GM21367 (cell line): ENCODE measurements around the gene SPAG5.

Experiments used
- ATAC-seq: cut with Tn5 transposase; IDR thresholded peaks from one replicate; pipeline ENCODE4 v1.9.1; 2021; ENCODE audit not compliant: unreplicated experiment

SPAG5 gene

GRCh38 chr17:28572259-28573039 is 26.4 kb downstream of the SPAG5 start:
- ATAC-seq = no peak

DNA sequence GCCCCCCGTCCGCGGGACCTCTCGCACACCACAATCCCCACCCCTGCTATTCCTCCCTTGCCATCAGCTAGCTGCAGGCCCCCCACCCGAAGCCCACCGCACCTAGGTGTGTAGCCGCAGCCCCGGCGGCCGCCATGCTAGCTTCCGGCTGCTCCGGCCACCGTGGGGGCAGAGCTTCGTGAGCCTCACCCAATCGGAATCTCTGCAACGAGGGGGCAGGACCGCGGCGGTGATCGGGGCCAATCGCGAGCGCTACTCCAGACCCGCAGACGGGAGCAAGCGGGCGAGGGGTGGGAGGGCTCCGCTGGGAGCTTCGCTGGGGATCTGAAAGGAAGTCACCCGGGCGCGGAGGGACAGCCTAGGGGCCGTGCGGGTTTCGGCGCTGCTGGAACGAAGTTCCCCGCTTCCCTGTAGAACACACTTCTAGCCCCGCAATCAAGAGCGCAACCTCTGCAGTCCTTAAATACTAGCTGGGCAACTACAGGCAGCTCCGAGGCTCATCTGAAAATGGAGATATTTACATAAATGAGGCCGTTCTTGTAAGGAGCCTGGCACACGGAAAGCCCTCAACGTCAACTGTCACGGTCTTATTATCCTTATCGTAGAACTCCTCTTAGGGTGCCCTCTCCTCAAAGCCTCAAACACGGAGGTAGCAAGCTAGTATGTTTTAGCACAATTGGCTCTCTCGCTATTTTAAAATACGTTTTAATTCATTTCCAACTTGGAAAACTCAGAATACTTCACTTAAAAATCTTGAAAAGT is 27.3 kb downstream of the SPAG5 start, which contains the start of gene PIGS:
PIGS (minus strand) TSS at position 164 of the 762 bp plus-strand sequence; CDS start at position 136, 28 bp downstream.
- peak; percentile 67 for ATAC-seq

DNA sequence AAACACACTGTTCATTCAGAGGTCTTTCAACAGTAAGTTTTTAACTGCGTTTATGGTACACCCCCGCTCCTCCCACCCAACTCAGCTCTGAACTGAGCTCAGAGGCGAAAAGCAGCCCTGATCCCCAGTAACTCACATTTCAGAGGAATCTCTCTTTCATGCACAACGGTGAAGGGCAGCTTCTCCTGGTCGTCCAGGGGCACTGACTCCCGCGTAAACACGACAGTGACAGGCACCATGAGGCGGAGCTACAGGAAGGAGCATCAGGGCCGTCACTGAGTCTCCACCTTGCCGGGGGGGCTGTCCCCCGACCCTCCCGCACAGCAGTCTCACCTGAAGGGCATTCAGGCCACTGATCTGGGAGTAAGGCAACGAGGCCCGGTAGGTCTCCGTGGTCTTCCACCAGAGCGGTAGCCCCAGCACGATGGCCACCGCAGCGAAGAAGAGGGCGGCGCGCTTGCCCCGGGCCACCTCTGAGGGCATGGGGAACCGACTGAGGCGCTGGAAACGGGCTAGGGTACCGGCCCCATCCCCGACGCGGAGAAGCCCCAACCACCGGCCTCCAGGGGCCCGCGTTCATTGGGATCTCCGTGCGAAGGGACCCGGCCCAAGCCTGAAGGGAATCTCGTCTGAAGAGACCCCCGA is 28.0 kb downstream of the SPAG5 start:
- ATAC-seq = no peak

DNA sequence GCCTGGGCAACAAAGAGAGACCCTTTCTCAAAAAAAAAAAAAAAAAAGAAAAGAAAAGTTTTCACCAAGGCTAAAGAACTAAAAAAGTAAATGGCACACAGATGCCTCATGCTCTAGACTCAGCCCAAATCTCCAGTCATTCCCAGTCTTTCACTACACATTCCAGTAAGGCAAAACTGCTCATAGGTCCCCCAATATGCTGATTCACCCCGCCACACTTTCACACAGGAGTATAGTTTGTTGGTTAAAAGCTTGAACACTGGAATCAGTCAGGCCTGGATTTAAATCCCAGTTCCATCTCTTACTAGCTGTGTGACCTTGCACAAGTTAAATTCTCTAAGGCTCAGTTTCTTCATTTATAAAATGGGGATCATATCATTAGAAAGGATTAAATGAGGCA is 29.4 kb downstream of the SPAG5 start:
- no peak for ATAC-seq

- no peak for ATAC-seq
These were observed 31.2 kb downstream of the SPAG5 start for GRCh38 chr17:28567604-28568003.

- ATAC-seq = no peak
These were observed 35.4 kb downstream of the SPAG5 start for GRCh38 chr17:28563475-28563874.

GRCh38 chr17:28555022-28555421 is 43.8 kb downstream of the SPAG5 start:
- ATAC-seq = no peak

DNA sequence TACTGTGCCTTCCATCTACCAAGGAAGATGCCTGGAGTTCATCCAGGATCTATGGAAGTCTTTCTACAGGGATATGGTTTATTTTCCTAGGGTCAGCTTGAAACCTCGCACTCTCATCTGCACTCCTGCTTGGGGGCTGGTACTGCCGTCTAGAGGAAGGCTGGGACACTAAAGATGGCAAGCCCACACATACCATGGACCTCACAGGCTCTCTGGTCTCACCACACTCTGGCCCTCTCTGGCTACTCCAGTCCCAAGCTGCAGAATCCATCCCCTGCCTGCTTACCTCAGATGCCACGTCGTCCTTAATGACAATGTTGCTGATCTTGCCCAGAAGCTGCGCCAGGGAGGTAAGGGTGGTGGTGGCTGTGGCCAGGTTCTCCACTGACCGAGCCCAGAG is 44.3 kb downstream of the SPAG5 start:
- ATAC-seq = no peak

DNA sequence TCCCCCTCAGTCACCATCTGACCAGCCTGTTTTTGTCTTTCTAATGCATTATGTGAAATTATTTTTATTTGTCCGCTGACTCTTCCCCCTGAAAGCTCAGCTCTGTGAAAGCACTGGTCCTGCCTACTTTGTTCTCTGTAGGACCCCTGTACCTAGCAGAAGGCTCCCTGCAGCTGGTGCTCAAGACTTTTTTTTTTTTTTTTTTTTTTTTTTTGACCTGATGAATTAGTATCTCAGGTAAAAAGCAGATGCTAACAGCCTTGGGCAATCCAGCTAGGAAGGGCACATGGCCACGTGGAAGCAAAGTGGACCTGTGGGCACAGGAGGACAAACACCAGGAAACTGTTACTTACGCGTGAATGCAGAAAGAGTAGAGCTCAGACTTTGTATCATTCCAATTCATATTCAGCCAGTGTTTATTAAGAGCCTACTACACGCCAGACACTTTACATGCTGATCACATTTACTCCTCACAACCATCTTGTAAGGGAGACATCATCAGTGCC is 45.8 kb downstream of the SPAG5 start:
- ATAC-seq = no peak

DNA sequence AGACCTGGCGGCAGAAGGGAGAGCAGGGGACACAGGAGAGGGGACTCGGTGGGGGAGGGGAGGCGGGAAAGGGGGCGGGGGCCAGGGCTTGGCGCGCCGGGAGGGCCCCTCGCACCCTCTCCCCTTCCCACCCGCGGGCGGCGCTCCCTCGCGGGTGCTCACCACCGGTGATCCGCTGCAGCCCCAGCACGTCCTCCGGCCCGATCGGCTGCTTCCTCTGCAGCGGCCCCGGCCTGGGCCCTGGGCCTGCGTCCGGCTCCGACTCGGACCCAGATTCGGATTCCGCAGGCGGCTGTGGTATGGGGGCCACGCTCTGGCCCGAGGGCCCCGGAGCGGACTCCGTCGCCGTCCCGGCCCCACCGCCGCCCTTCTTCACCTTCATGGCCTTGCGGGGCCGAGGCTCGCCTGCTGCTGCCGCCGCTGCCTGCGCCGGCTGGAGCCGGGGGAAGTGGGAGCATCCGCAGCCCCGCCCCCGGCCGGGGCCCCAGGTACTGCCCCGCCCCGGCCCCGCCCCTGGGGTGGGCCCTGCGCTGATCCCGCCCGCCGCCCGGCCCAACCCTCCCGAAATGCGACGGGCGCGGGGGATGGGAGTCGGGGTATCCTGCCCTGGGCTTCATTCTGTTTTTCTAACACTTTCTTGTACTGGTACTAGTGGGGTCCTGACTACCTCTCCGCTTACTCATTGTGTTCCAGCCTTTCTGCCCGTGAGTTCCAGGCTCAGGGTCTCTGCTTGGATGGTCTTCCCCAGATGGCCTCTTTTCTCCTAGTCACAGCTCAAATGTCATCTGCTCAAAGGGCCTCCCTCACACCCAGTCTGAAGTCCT is 46.4 kb downstream of the SPAG5 start, which contains the start of gene UNC119:
UNC119 (minus strand) TSS at position 449 of the 824 bp plus-strand sequence; CDS start at position 382, 67 bp downstream.
- ATAC-seq = no peak

- no peak for ATAC-seq
These were observed 47.2 kb downstream of the SPAG5 start for GRCh38 chr17:28551421-28552175.

- ATAC-seq = no peak
These were observed 48.0 kb downstream of the SPAG5 start for GRCh38 chr17:28550858-28551257.

- ATAC-seq = no peak
These were observed 49.3 kb downstream of the SPAG5 start for GRCh38 chr17:28549236-28550132.

DNA sequence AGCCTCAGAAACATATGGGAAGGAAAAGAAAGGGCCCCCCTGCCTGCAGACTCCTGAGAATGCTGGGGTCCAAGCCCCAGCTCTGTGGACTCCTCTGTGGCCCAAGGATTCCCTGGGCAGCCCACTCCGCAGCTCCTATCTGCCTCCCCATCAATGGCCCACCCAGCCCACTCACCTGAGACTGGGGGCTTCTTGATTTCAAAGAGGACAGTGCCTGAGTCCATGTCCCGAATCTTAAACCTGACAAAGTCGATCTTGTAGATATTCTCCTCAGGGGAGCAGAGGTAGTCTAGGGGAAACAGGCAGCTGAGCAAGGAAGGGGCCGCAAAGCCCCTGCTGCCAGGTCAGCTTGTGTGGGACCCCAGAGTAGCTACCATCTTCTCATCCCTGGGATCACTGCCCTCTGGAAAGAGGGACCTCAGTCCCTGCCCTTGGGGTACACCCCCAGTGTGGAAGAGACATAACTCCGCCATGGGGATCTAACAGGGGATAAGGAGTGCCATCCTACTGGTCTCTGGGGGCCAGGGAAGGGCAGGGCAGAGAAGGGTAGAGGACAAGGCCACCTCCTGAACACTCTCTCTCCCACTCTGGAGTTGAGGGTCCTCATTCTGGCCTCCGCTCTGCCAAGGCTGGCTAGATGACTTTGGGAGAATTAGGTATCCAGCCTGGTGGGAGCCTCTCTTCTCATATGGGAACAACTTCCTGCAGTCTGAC is 50.3 kb downstream of the SPAG5 start:
- no peak for ATAC-seq

GRCh38 chr17:28547623-28548416 is 51.0 kb downstream of the SPAG5 start:
- ATAC-seq = no peak

DNA sequence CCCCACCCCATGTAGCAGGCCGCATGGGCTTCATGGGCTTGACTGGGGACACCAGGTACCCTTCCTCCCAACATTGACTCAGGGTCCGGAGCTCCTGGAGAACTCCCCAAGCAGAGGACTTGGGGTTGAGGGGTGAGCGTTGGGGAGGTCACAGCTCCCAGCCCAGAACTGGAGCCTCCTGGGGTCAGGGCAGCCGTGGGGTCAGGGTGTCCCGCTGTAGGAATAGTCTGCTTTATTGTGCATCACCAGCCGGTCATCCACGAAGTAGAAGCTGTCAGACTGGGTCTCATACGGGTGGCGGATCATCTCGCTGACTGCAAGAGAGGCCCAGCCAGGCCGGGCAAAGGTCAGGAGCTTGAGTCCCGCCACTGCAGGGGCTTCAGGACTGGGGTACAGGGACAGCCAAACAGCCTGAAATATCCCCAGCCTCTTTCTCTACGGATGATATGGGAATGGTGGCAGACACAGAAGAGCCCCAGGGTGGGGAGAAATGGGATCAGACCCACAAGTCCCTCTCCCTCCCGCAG is 51.7 kb downstream of the SPAG5 start:
- ATAC-seq = no peak

GRCh38 chr17:28545787-28546415 is 52.9 kb downstream of the SPAG5 start:
- no peak for ATAC-seq
